Mesenchymal stem cell (in vitro differentiated cells and primary cell): ENCODE results near the gene STX5.
A peak's percentile ranks its signal among the peaks of the same experiment; 100 is the strongest.
"Not testable (repeated sequence)": the region's sequence is repeated elsewhere in the genome, so short reads cannot be mapped to it uniquely, and the experiment has no call there.

Source experiments
- DNase-seq: peaks from one replicate; pipeline ENCODE4 v3.0.0-alpha.2; 2013
- H2AFZ ChIP-seq: one replicate; pipeline ENCODE4 v1.6.1; 2013; ENCODE audit warnings: low read depth, mild to moderate bottlenecking, control low read depth, inconsistent platforms, low read length, moderate library complexity
- H2AK5ac ChIP-seq: 2 replicates; pipeline ENCODE4 v1.6.1; 2013; ENCODE audit warnings: low read length, moderate library complexity, mild to moderate bottlenecking, inconsistent platforms; ENCODE audit not compliant: severe bottlenecking
- H2BK120ac ChIP-seq: one replicate; pipeline ENCODE4 v1.6.1; 2013; ENCODE audit warnings: low read depth, mild to moderate bottlenecking, inconsistent platforms, low read length, moderate library complexity
- H2BK12ac ChIP-seq, 2 experiments: one replicate each; pipeline ENCODE4 v1.6.1; 2013; ENCODE audit warnings: inconsistent platforms in 2 of 2, low read length in 2 of 2, mild to moderate bottlenecking in 2 of 2, moderate library complexity in 2 of 2, control low read depth in 1 of 2
- H2BK15ac ChIP-seq: one replicate; pipeline ENCODE4 v1.6.1; 2013; ENCODE audit warnings: mild to moderate bottlenecking, low read depth, inconsistent platforms; ENCODE audit not compliant: poor library complexity, severe bottlenecking
- H2BK5ac ChIP-seq: 2 replicates; pipeline ENCODE4 v1.6.1; 2013; ENCODE audit warnings: low read depth, mild to moderate bottlenecking, low read length, control low read depth, inconsistent platforms; ENCODE audit not compliant: poor library complexity, severe bottlenecking
- H3K14ac ChIP-seq, 2 experiments: one replicate each; pipeline ENCODE4 v1.6.1; 2013; ENCODE audit warnings: inconsistent platforms in 2 of 2, low read length in 2 of 2, control low read depth in 1 of 2, mild to moderate bottlenecking in 1 of 2, moderate library complexity in 1 of 2
- H3K18ac ChIP-seq, 2 experiments: one replicate each; pipeline ENCODE4 v1.6.1; 2013; ENCODE audit warnings: inconsistent platforms in 2 of 2, low read length in 2 of 2, control low read depth in 1 of 2, low read depth in 1 of 2, mild to moderate bottlenecking in 1 of 2
- H3K23ac ChIP-seq, 2 experiments: one replicate each; pipeline ENCODE4 v1.6.1; 2013; ENCODE audit warnings: inconsistent platforms in 2 of 2, low read length in 2 of 2, mild to moderate bottlenecking in 2 of 2, moderate library complexity in 2 of 2, control low read depth in 1 of 2
- H3K27ac ChIP-seq: 2 replicates; pipeline ENCODE4 v1.5.1; 2013; ENCODE audit warnings: mild to moderate bottlenecking, moderate library complexity, low read length, control low read depth, inconsistent platforms; ENCODE audit not compliant: poor library complexity, severe bottlenecking
- H3K27me3 ChIP-seq, 2 experiments: 2 replicates each; pipeline versions ENCODE4 v1.6.1 to v1.7.0; 2013; ENCODE audit warnings: low read length in 2 of 2, mild to moderate bottlenecking in 2 of 2, moderate library complexity in 2 of 2, control low read depth in 1 of 2, inconsistent platforms in 1 of 2; ENCODE audit not compliant: control insufficient read depth in 1 of 2, insufficient read depth in 1 of 2
- H3K36me3 ChIP-seq, 2 experiments: 2 replicates each; pipeline versions ENCODE4 v1.6.1 to v1.7.0; 2013; ENCODE audit warnings: low read length in 2 of 2, control low read depth in 1 of 2, inconsistent platforms in 1 of 2, low read depth in 1 of 2, mild to moderate bottlenecking in 1 of 2; ENCODE audit not compliant: insufficient read depth in 2 of 2, control insufficient read depth in 1 of 2
- H3K4ac ChIP-seq, 2 experiments: one replicate each; pipeline ENCODE4 v1.6.1; 2013; ENCODE audit warnings: inconsistent platforms in 2 of 2, low read length in 2 of 2, mild to moderate bottlenecking in 2 of 2, moderate library complexity in 2 of 2, control low read depth in 1 of 2, low read depth in 1 of 2
- H3K4me1 ChIP-seq: 2 replicates; pipeline ENCODE4 v1.6.1; 2013; ENCODE audit warnings: low read depth, low read length, control low read depth; ENCODE audit not compliant: control insufficient read depth, insufficient read depth
- H3K4me2 ChIP-seq: 2 replicates; pipeline ENCODE4 v1.6.1; 2013; ENCODE audit warnings: low read length, mild to moderate bottlenecking, inconsistent platforms; ENCODE audit not compliant: poor library complexity, severe bottlenecking
- H3K4me3 ChIP-seq, 2 experiments: 2 replicates each; pipeline versions ENCODE4 v1.5.1 to v1.7.0; 2013; ENCODE audit warnings: low read length in 2 of 2, mild to moderate bottlenecking in 2 of 2, control low read depth in 1 of 2, low read depth in 1 of 2; ENCODE audit not compliant: insufficient read depth in 1 of 2
- H3K79me1 ChIP-seq: replicated peaks from 2 replicates; pipeline ENCODE4 v1.6.1; 2013; ENCODE audit warnings: mild to moderate bottlenecking, control low read depth, low read length, inconsistent platforms; ENCODE audit not compliant: poor library complexity, severe bottlenecking
- H3K9ac ChIP-seq: 2 replicates; pipeline ENCODE4 v1.7.0; 2013; ENCODE audit warnings: mild to moderate bottlenecking, low read length, moderate library complexity
- H3K9me3 ChIP-seq: 2 replicates; pipeline ENCODE4 v1.7.0; 2013; ENCODE audit warnings: mild to moderate bottlenecking, low read length; ENCODE audit not compliant: control insufficient read depth
- H4K8ac ChIP-seq: one replicate; pipeline ENCODE4 v1.6.1; 2013; ENCODE audit warnings: inconsistent platforms, mild to moderate bottlenecking, low read length, moderate library complexity
- H4K91ac ChIP-seq: one replicate; pipeline ENCODE4 v1.6.1; 2013; ENCODE audit warnings: mild to moderate bottlenecking, low read length, inconsistent platforms
- WGBS: methylation state at CpG from one replicate; pipeline ENCODE4 v1.1.7; 2013; ENCODE audit warnings: mixed read lengths; 5-methylcytosine and 5-hydroxymethylcytosine counted together

Gene STX5

GRCh38 chr11:62859281-62859703 lies 27.4 kb upstream of the STX5 start:
- not testable (repeated sequence) for H2BK120ac ChIP-seq, H2AK5ac ChIP-seq, H3K27me3 ChIP-seq, H4K8ac ChIP-seq, H4K91ac ChIP-seq, H2BK15ac ChIP-seq, H3K79me1 ChIP-seq, H3K14ac ChIP-seq, H2BK12ac ChIP-seq, H3K18ac ChIP-seq, DNase-seq, H3K4me2 ChIP-seq, H3K4me1 ChIP-seq, H2BK5ac ChIP-seq, H3K27ac ChIP-seq, H2AFZ ChIP-seq, H3K36me3 ChIP-seq, H3K9me3 ChIP-seq, H3K9ac ChIP-seq, H3K4ac ChIP-seq, H3K4me3 ChIP-seq, H3K23ac ChIP-seq
- 94% methylated on average over 8 of the region's 8 CpGs for WGBS

GRCh38 chr11:62858201-62858600 lies 26.4 kb upstream of the STX5 start:
- H3K23ac ChIP-seq = no peak overlapping the region
- no peak overlapping the region for H2AK5ac ChIP-seq
- DNase-seq = no peak
- H3K36me3 ChIP-seq = peaks cover under 1 to 18% of the 10 kb centered on the region in 2 experiments
- no peak overlapping the region for H2BK5ac ChIP-seq
- H3K4me2 ChIP-seq = no peak overlapping the region
- H2AFZ ChIP-seq = no peak overlapping the region
- H4K91ac ChIP-seq = no peak overlapping the region
- no peak overlapping the region for H3K18ac ChIP-seq
- H3K27me3 ChIP-seq = no peaks in the 10 kb centered on the region
- peaks cover 5% of the 10 kb centered on the region for H3K79me1 ChIP-seq
- no peak overlapping the region for H3K14ac ChIP-seq
- WGBS = 54% methylated on average over 7 of the region's 7 CpGs
- H3K4ac ChIP-seq = no peak overlapping the region
- no peak overlapping the region for H4K8ac ChIP-seq
- H3K9ac ChIP-seq = no peak overlapping the region
- no peak overlapping the region for H2BK12ac ChIP-seq
- no peak overlapping the region for H3K27ac ChIP-seq
- no peak overlapping the region for H3K4me3 ChIP-seq
- H2BK15ac ChIP-seq = no peak overlapping the region
- no peaks in the 10 kb centered on the region for H3K9me3 ChIP-seq
- peaks cover 5% of the 10 kb centered on the region for H3K4me1 ChIP-seq
- no peak overlapping the region for H2BK120ac ChIP-seq

GRCh38 chr11:62857541-62857982 lies 25.7 kb upstream of the STX5 start:
- H4K91ac ChIP-seq = no peak overlapping the region
- H3K14ac ChIP-seq = no peak overlapping the region
- no peaks in the 10 kb centered on the region for H3K9me3 ChIP-seq
- H2BK5ac ChIP-seq = no peak overlapping the region
- H2BK12ac ChIP-seq = no peak overlapping the region
- no peak overlapping the region for H2AFZ ChIP-seq
- peaks cover 4% of the 10 kb centered on the region for H3K79me1 ChIP-seq
- no peak overlapping the region for H3K27ac ChIP-seq
- no peak overlapping the region for H3K23ac ChIP-seq
- H3K18ac ChIP-seq = no peak overlapping the region
- peak; percentile 67 for DNase-seq
- H3K27me3 ChIP-seq = no peaks in the 10 kb centered on the region
- no peak overlapping the region for H4K8ac ChIP-seq
- WGBS = 33% methylated on average over 2 of the region's 2 CpGs
- no peak overlapping the region for H3K4ac ChIP-seq
- peaks cover 5% of the 10 kb centered on the region for H3K4me1 ChIP-seq
- H2BK120ac ChIP-seq = no peak overlapping the region
- H3K9ac ChIP-seq = no peak overlapping the region
- H3K4me3 ChIP-seq = no peak overlapping the region
- no peak overlapping the region for H2BK15ac ChIP-seq
- H3K4me2 ChIP-seq = no peak overlapping the region
- peaks cover 3 to 24% of the 10 kb centered on the region in 2 experiments for H3K36me3 ChIP-seq
- H2AK5ac ChIP-seq = no peak overlapping the region

- peak overlapping the region; percentile 89 for H2AFZ ChIP-seq
- H2BK12ac ChIP-seq = no peak overlapping the region
- peak overlapping the region in 1 of 2 experiments; percentile 3 for H3K4ac ChIP-seq
- H3K9me3 ChIP-seq = no peaks in the 10 kb centered on the region
- H2AK5ac ChIP-seq = no peak overlapping the region
- H3K27me3 ChIP-seq = no peaks in the 10 kb centered on the region
- no peak overlapping the region for H2BK15ac ChIP-seq
- peak overlapping the region; percentile 94 for H3K9ac ChIP-seq
- H3K36me3 ChIP-seq = peaks cover 9 to 36% of the 10 kb centered on the region in 2 experiments
- peak overlapping the region in 1 of 2 experiments; percentile 99 for H3K14ac ChIP-seq
- peak; percentile 69 for DNase-seq
- WGBS = 3% methylated on average over 19 of the region's 20 CpGs
- peak overlapping the region; percentile 11 for H3K27ac ChIP-seq
- H3K4me3 ChIP-seq = peak overlapping the region; percentile 69 to 91
- no peak overlapping the region for H2BK120ac ChIP-seq
- peaks cover 4% of the 10 kb centered on the region for H3K79me1 ChIP-seq
- H3K4me2 ChIP-seq = peak overlapping the region; percentile 79
- H4K8ac ChIP-seq = peak overlapping the region; percentile 10
- H3K23ac ChIP-seq = peak overlapping the region in 1 of 2 experiments; percentile 83
- no peak overlapping the region for H2BK5ac ChIP-seq
- H4K91ac ChIP-seq = peak overlapping the region; percentile 55
- peak overlapping the region in 1 of 2 experiments; percentile 86 for H3K18ac ChIP-seq
- peaks cover 8% of the 10 kb centered on the region for H3K4me1 ChIP-seq
Measured at GRCh38 chr11:62856333-62856895, 24.6 kb upstream of the STX5 start.
